CD4-positive, alpha-beta T cell treated with Interleukin-6 for 4 hours (primary cell): Measurements from ENCODE around the gene SCLY.
A peak's percentile ranks its signal among the peaks of the same experiment; 100 is the strongest.

Experiments
- DNase-seq: peaks from one replicate; pipeline ENCODE4 v3.0.0-alpha.2; 2020; ENCODE audit warnings: mixed read lengths

The SCLY gene

GRCh38 chr2:238098901-238099713, 38.3 kb downstream of the SCLY start:
- DNase-seq = no peak

GRCh38 chr2:238099714-238100048, 38.9 kb downstream of the SCLY start:
- no peak for DNase-seq

DNA sequence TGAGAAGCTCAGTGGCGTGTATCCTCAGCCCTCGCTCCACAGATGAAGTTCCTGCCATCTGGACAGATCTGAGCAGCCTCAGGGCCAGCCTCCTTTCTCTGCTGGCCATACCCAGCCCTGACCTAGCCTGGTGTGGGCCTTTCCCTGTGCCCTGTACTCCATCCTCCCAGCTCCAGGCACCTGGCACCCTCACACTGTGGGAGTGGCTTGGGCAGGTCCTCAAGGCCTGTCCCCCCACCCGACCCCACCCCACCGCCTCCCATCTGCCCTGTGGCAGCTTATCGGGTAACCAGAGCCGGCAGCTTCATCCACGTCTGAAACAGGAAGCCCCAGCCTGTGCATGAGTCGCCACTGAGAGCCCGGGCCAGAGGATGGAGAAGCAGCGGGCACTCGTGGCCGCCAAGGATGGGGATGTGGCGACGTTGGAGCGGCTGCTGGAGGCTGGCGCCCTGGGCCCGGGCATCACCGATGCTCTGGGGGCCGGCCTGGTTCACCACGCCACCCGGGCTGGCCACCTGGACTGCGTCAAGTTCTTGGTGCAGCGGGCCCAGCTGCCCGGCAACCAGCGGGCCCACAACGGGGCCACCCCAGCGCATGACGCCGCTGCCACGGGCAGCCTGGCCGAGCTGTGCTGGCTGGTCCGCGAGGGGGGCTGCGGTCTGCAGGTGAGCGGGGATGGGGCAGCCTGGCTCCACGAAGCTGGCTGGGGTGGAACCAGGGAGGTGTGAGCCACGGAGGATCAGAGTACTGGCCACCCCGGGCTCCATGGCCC, 39.4 kb downstream of the SCLY start, which contains the start of gene ESPNL:
TSS of gene ESPNL (plus strand) at position 292 of the 772 bp plus-strand sequence. CDS start at position 372, 80 bp downstream.
- DNase-seq = no peak

GRCh38 chr2:238100821-238101771, 40.3 kb downstream of the SCLY start:
- DNase-seq = no peak

GRCh38 chr2:238101891-238102841, 41.4 kb downstream of the SCLY start:
- DNase-seq = no peak

DNA sequence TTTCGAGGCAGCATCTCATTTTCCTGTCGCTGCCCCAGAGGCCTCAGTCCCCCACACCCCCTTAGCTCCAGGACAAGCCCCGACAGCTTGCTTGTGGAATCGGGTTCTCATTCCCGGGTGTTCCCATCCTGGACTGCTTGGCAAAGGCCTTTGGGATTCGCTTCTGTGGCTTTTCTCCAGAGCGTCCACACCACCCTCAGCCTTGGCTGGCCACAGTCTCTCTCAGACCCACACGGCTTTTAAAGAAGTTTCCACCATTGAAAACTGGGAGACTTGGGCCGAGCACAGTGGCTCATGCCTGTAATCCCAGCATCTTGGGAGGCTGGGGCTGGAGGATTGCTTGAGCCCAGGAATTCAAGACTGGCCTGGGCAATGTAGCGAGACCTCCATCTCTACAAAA, 42.1 kb downstream of the SCLY start:
- no peak for DNase-seq

DNA sequence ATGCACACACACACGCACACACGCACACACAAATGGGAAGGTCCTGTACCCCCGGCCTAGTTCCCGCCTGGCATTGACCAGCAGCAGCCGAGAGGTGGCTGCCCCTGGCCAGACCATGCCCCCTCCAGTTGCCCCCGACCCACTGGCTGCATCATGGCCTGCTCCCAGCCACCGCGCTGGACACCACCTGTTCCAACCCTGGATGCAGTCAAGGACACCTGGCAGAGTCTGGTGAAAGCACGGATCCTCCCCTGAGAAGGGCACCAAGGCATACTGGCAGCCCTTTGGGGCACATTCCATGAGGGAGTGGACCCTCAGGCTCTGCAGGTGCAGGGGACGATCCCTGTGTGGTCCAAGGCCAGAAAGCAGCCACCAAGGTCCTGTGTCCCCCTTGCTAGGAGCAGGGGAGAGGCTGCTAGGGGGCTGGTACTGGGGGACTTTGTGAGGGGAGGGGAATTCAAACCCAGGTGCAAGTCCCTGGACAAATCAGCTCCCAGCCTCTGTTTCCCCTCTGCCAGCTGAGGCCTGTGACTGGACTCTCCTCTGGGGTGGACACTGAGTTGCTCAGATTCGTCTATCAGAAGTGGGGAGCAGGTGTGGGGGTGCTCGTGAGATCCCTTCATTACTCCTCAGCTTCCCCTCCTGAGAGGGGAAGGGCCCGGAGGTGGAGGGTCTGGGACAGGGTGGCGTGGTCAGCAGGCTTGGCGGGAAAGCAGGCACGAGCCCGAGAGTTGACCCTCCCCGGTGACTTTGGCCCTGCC, 42.8 kb downstream of the SCLY start:
- no peak for DNase-seq

- DNase-seq = no peak
Measured at GRCh38 chr2:238104226-238104690, 43.5 kb downstream of the SCLY start.

- DNase-seq = no peak
Measured at GRCh38 chr2:238104691-238105371, 44.0 kb downstream of the SCLY start.

DNA sequence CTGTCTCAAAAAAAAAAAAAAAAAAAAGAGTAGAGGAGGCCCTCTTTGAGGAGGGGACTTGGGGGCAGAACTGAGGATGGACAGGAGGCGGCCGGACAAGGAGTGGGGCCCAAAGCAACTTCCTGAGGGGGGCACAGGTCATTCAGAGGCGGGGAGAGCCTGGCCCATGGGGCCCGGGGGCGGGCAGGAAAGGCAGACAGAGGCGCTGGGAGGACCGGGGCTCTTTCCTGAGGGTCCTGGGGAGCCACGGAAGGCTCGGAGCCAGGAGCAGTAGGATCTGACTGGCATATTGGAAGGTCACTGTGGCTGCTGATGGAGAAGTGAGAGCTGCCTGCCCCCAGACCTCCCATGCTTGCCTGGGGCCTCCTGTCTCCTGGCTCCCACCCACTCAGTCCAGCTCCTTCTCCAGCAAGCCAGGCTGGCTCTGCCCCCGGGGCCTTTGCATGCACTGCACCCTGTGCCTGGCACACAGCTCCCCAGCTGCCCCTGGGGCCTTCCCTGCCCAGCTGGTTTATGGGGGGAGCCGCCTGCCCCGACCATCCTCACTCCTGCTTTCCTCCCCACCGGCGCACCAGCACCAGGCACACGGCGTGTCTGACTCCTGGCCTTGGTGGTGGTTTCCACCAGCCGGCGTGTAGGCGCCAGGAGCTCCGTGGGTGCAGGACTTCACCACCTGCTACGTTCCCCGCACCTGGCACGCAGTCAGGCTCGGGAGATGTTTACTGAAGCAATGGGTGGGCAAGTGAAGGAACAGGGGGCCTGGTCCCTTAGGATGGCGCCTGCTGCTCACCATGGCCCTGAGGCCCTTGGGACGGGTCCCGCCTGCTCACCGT, 44.9 kb downstream of the SCLY start:
- DNase-seq = no peak

DNA sequence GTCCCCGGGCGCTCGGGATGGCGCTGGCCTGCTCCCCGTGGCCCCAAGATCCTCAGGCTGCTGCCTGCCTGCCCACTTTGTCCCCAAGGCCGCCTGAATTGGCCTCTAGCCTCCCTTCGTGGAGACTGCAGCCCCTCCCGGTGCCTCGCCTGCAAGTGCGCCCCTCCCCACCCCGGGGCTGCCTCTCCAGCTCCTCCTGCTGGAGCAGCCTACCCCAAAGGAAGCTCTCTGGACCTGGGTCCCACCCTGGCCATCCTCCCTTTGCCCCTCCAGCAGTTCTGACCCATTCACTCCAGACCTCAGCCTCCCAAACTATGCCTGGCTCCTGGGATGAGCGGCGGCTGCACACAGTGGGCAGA, 45.5 kb downstream of the SCLY start:
- no peak for DNase-seq

GRCh38 chr2:238106698-238107524, 46.1 kb downstream of the SCLY start:
- no peak for DNase-seq

GRCh38 chr2:238107525-238108422, 47.0 kb downstream of the SCLY start:
- no peak for DNase-seq

- peak; percentile 42 for DNase-seq
Measured at GRCh38 chr2:238108423-238109183, 47.8 kb downstream of the SCLY start.

GRCh38 chr2:238113611-238114010, 52.8 kb downstream of the SCLY start:
- DNase-seq = no peak

DNA sequence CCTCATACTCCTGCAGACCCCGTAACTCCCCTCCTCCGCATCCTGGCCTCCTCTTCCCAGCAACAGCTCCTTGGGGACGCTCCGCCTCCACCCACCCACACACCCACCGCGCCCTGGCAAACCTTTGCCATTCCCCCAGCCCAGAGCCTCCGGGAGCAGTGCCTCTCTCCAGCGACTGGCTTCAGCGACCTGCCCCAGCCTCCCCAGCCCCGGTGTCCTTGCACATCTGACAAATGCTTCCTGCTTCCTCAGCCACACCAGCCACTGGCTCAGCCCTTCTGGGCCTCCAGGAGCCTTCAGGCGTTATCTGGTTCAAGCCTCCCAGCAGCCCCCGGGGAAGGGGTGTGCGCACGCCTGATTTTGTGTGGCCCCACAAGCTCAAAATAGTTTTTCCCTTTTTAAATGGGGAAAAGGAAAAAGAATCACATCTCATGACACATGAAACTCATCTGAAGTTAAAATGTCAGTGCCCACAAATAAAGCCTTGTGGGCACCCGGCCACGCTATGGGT, 53.6 kb downstream of the SCLY start:
- no peak for DNase-seq
